GM12873 (cell line): ENCODE results near the gene KDM2A.

ENCODE experiments used
- TF ChIP-seq, protein P1 (sequence below): IDR thresholded peaks from 2 replicates; pipeline ENCODE4 v1.5.1; 2012; ENCODE audit warnings: low read depth, mild to moderate bottlenecking, moderate library complexity, low read length, control low read depth; ENCODE audit not compliant: insufficient read depth; ENCODE audit errors: missing control alignments

The KDM2A gene

GRCh38 chr11:67117672-67118180, 1.3 kb upstream of the KDM2A start:
- TF ChIP-seq, protein P1, sequence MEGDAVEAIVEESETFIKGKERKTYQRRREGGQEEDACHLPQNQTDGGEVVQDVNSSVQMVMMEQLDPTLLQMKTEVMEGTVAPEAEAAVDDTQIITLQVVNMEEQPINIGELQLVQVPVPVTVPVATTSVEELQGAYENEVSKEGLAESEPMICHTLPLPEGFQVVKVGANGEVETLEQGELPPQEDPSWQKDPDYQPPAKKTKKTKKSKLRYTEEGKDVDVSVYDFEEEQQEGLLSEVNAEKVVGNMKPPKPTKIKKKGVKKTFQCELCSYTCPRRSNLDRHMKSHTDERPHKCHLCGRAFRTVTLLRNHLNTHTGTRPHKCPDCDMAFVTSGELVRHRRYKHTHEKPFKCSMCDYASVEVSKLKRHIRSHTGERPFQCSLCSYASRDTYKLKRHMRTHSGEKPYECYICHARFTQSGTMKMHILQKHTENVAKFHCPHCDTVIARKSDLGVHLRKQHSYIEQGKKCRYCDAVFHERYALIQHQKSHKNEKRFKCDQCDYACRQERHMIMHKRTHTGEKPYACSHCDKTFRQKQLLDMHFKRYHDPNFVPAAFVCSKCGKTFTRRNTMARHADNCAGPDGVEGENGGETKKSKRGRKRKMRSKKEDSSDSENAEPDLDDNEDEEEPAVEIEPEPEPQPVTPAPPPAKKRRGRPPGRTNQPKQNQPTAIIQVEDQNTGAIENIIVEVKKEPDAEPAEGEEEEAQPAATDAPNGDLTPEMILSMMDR, result no peak

GRCh38 chr11:67118181-67118766, 789 bp upstream of the KDM2A start:
- TF ChIP-seq, protein P1, result no peak

DNA sequence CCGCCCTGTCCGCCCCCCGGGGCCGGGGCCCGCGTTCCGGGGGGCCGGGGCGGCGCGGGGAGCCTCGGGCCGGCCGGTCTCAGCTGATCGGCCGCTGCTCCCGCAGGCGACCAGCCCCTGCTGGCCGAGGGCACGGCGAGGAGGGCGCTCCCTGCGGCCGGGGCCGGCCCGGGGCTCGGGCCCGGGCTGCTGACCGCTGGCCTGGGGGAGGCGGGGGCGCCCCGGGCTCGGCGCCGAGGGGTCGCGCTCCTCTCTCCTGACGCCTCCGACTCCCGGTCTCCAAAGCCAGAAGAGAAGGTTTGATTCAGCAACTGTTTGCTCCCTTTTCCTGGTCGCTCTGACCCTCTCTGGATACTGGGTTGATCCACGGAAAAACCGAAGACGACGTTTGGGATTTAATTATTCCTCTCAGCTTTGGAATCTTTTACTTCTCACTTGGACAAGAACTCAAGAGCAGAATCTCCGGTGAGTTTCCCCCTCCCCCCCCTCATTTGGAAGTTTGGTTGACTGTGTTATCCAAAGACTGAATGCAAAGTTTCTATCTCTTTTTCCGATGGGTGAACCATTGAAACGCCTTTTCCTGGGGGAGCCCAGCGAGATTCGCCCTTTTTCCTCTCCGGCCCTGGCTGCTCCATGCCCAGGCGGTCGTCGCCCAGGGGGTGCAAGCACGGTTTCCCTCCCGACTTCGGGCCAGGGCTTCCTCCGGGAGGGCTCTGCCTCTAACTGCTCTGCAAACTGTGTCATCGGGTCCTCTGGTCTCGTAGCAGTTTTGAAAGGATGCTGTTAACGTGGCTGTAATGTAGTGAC, 725 bp downstream of the KDM2A start:
- TF ChIP-seq, protein P1, result no peak

- TF ChIP-seq, protein P1, result no peak
Observed at GRCh38 chr11:67120456-67120855, 1.4 kb downstream of the KDM2A start.

GRCh38 chr11:67120881-67121710, 2.0 kb downstream of the KDM2A start:
- TF ChIP-seq, protein P1, result no peak

GRCh38 chr11:67126986-67127385, 7.9 kb downstream of the KDM2A start:
- TF ChIP-seq, protein P1, result no peak

DNA sequence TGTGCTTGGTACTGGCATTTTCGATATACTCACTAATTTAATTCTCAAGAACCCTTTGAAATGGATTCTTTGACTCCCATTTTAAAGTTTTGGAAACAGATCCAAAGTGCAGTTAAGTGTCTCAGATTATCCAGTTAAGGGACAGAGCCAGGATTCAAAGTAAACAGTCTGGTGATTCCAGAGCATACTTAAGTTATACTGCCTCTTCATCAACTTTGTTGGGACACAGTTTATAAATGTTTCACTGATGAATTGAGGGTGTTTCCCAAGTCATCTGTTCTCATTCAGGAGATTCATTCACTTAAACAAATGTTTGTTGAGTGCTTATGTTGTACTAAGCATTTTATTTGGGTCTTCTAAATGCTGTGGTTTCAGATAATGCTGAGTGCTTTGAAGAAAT, 17.1 kb downstream of the KDM2A start:
- TF ChIP-seq, protein P1, result no peak
